IMR-90 (cell line): ENCODE data around the gene SCG5. TPM values are rescaled to one million over a fixed set of nuclear protein-coding genes. Genes with fewer than 3 reads are reported as not detected.
A peak's percentile ranks its signal among the peaks of the same experiment; 100 is the strongest.

Source experiments
- ATAC-seq: fragments of 200-7000 bp; cut with Tn5 transposase; 2 replicates; pipeline ENCODE4 v1.9.1; 2020; ENCODE audit warnings: low read depth, mild to moderate bottlenecking, moderate library complexity
- BruUV-seq: library from RNA; stranded (reverse); fragments of 400-500 nt; replicated peaks from 2 replicates; lab custom pipeline; 2021; lab: Mats Ljungman, UMichigan
- CTCF ChIA-PET: fragments of 300-600 bp; formaldehyde crosslinking; extraction: SDS; loops from one replicate; lab custom pipeline; 2021; ENCODE audit warnings: antibody characterized with exemption; lab: Yijun Ruan, JAX
- POLR2A ChIA-PET: fragments of 300-600 bp; sonication (Branson Sonifier 250); formaldehyde crosslinking; loops from one replicate; lab custom pipeline; 2022; ENCODE audit warnings: antibody characterized with exemption; ENCODE audit not compliant: unreplicated experiment; lab: Charles Lee
- DNase-seq: peaks from one replicate; pipeline ENCODE4 v3.0.0; 2013
- H2AFZ ChIP-seq: replicated peaks from 2 replicates; pipeline ENCODE3; 2013; ENCODE audit warnings: low read length, mild to moderate bottlenecking; ENCODE audit not compliant: poor library complexity
- H2AK5ac ChIP-seq: 2 replicates; pipeline ENCODE4 v1.6.1; 2013; ENCODE audit warnings: low read depth, low read length, inconsistent platforms
- H2AK9ac ChIP-seq: replicated peaks from 2 replicates; pipeline ENCODE3; 2013; ENCODE audit warnings: mild to moderate bottlenecking, low read depth, low read length, moderate library complexity; ENCODE audit not compliant: poor library complexity
- H2BK120ac ChIP-seq: 2 replicates; pipeline ENCODE4 v1.6.1; 2013; ENCODE audit warnings: low read depth, low read length, inconsistent platforms
- H2BK15ac ChIP-seq: 3 replicates; pipeline ENCODE4 v1.6.1; 2013; ENCODE audit warnings: low read depth, low read length, inconsistent platforms
- H2BK20ac ChIP-seq: 2 replicates; pipeline ENCODE4 v1.6.1; 2013; ENCODE audit warnings: low read depth, mild to moderate bottlenecking, inconsistent platforms, low read length, moderate library complexity
- H2BK5ac ChIP-seq: 2 replicates; pipeline ENCODE4 v1.6.1; 2013; ENCODE audit warnings: mild to moderate bottlenecking, low read depth, low read length, inconsistent platforms; ENCODE audit not compliant: poor library complexity, severe bottlenecking
- H3K14ac ChIP-seq: replicated peaks from 2 replicates; pipeline ENCODE4 v1.6.1; 2013; ENCODE audit warnings: low read depth, low read length, inconsistent platforms
- H3K18ac ChIP-seq: 2 replicates; pipeline ENCODE4 v1.6.1; 2013; ENCODE audit warnings: low read depth, low read length, control low read depth
- H3K23ac ChIP-seq: 2 replicates; pipeline ENCODE4 v1.6.1; 2013; ENCODE audit warnings: low read depth, low read length, inconsistent platforms
- H3K27ac ChIP-seq: 2 replicates; pipeline ENCODE4 v1.5.1; 2013; ENCODE audit warnings: mild to moderate bottlenecking, control low read depth, low read length; ENCODE audit not compliant: insufficient read depth
- H3K27me3 ChIP-seq: 2 replicates; pipeline ENCODE4 v1.6.1; 2013; ENCODE audit warnings: low read length; ENCODE audit not compliant: control insufficient read depth, insufficient read depth
- H3K36me3 ChIP-seq: 2 replicates; pipeline ENCODE4 v1.6.1; 2013; ENCODE audit warnings: low read length, mixed read lengths; ENCODE audit not compliant: control insufficient read depth, insufficient read depth
- H3K4ac ChIP-seq: 2 replicates; pipeline ENCODE4 v1.6.1; 2013; ENCODE audit warnings: low read depth, low read length, inconsistent platforms
- H3K4me1 ChIP-seq: 2 replicates; pipeline ENCODE4 v1.6.1; 2013; ENCODE audit warnings: low read length, mixed read lengths; ENCODE audit not compliant: control insufficient read depth, insufficient read depth
- H3K4me2 ChIP-seq: 2 replicates; pipeline ENCODE4 v1.6.1; 2013; ENCODE audit warnings: low read depth, mild to moderate bottlenecking, control low read depth, low read length, moderate library complexity
- H3K4me3 ChIP-seq: 2 replicates; pipeline ENCODE4 v1.5.1; 2013; ENCODE audit warnings: low read depth, mild to moderate bottlenecking, control low read depth, low read length, moderate library complexity; ENCODE audit not compliant: insufficient read depth
- H3K56ac ChIP-seq: 2 replicates; pipeline ENCODE4 v1.6.1; 2013; ENCODE audit warnings: low read length, inconsistent platforms; ENCODE audit not compliant: insufficient read depth; ENCODE audit errors: extremely low read depth
- H3K79me1 ChIP-seq, 2 experiments: 2 replicates each; pipeline ENCODE4 v1.6.1; 2013; ENCODE audit warnings: low read length in 2 of 2, inconsistent platforms in 1 of 2, low read depth in 1 of 2
- H3K9ac ChIP-seq: 2 replicates; pipeline ENCODE4 v1.6.1; 2013; ENCODE audit warnings: low read depth, low read length, control low read depth
- H3K9me1 ChIP-seq: 2 replicates; pipeline ENCODE4 v1.6.1; 2013; ENCODE audit warnings: low read length, inconsistent platforms; ENCODE audit not compliant: insufficient read depth
- H3K9me3 ChIP-seq: 2 replicates; pipeline ENCODE4 v1.6.1; 2013; ENCODE audit warnings: low read length; ENCODE audit not compliant: control insufficient read depth, insufficient read depth
- H4K20me1 ChIP-seq: 2 replicates; pipeline ENCODE4 v1.6.1; 2013; ENCODE audit warnings: low read length, inconsistent platforms; ENCODE audit not compliant: insufficient read depth
- H4K5ac ChIP-seq: 2 replicates; pipeline ENCODE4 v1.6.1; 2013; ENCODE audit warnings: mild to moderate bottlenecking, low read depth, low read length, control low read depth
- H4K8ac ChIP-seq, 2 experiments: 2 replicates each; pipeline ENCODE4 v1.6.1; 2013; ENCODE audit warnings: low read depth in 2 of 2, low read length in 2 of 2, control low read depth in 1 of 2, inconsistent platforms in 1 of 2
- H4K91ac ChIP-seq: 2 replicates; pipeline ENCODE4 v1.6.1; 2013; ENCODE audit warnings: low read depth, low read length, inconsistent platforms; ENCODE audit not compliant: insufficient read depth
- CEBPB ChIP-seq: IDR thresholded peaks from 2 replicates; pipeline ENCODE4 v1.6.1; 2012; ENCODE audit warnings: low read depth, low read length, improper control_type of control experiment
- FOS ChIP-seq: fragments of 150-350 bp; IDR thresholded peaks from 2 replicates; pipeline ENCODE4 v1.6.1; 2016; ENCODE audit warnings: low read depth, low read length
- WGBS, 2 experiments: methylation state at CpG; one replicate each; pipeline versions ENCODE4 v1.1.5 to v1.1.7; 2013; ENCODE audit warnings: missing lambda C conversion rate in 2 of 2; ENCODE audit not compliant: insufficient read length in 1 of 2; ENCODE audit errors: extremely low coverage in 2 of 2; 5-methylcytosine and 5-hydroxymethylcytosine counted together
- dilution Hi-C: fragments of 300-500 bp; cut with HindIII; formaldehyde crosslinking; loops from one replicate; pipeline ENCODE4 v1.14.3; 2018; ENCODE audit warnings: low sequenced_read_pairs; ENCODE audit not compliant: unreplicated experiment
- in situ Hi-C: fragments of 300-500 bp; cut with MboI; formaldehyde crosslinking; loops from 3 replicates; pipeline ENCODE4 v1.14.3; 2019; ENCODE audit warnings: low sequenced_read_pairs, inconsistent platforms, mixed read lengths
- intact Hi-C: fragments of 100-400 bp; cut with micrococcal nuclease; formaldehyde crosslinking; loops from 2 replicates; pipeline ENCODE4 v1.10.0; 2022
- polyA plus RNA-seq, 3 experiments: library from polyadenylated mRNA; depleted of rRNA; stranded (reverse); fragments of >200 nt; gene quantifications; 2 replicates each; pipeline ENCODE4 v1.2.3, GENCODE V29; 2012; ENCODE audit warnings: low replicate concordance in 1 of 3
- total RNA-seq: library from RNA; depleted of rRNA; stranded (reverse); fragments of >200 nt; gene quantifications from 2 replicates; pipeline ENCODE4 v1.2.3, GENCODE V29; 2012

Gene SCG5
- total and polyA plus RNA-seq, 2 of the 4 experiments (the other 2 are of a cell fraction) = 7.9 to 16.8 TPM

GRCh38 chr15:32637704-32638103, 3.8 kb upstream of the SCG5 start:
- no peak overlapping the region for H2AK9ac ChIP-seq
- H3K27me3 ChIP-seq = no peaks in the 10 kb centered on the region
- H3K4ac ChIP-seq = no peak overlapping the region
- DNase-seq (no peak), ATAC-seq (no peak)
- H3K9me1 ChIP-seq = 0 out of 2 replicates have a peak, but pooled peaks cover 3% of the 10 kb centered on the region
- H2BK15ac ChIP-seq = no peak overlapping the region
- H3K79me1 ChIP-seq = peaks cover 18% of the 10 kb centered on the region in 2 experiments
- no peak overlapping the region for H2AK5ac ChIP-seq
- no peak overlapping the region for H2BK120ac ChIP-seq
- H3K9ac ChIP-seq = no peak overlapping the region
- H4K8ac ChIP-seq = no peak overlapping the region
- H3K4me2 ChIP-seq = no peak overlapping the region
- WGBS, 2 experiments = no CpG with 5 or more reads among the region's 1 CpG
- H3K4me3 ChIP-seq = no peak overlapping the region
- in situ Hi-C loops = no loop called here
- no peak overlapping the region for H2BK20ac ChIP-seq
- H3K27ac ChIP-seq = no peak overlapping the region
- no peak overlapping the region for H3K14ac ChIP-seq
- no peak overlapping the region for H2AFZ ChIP-seq
- H3K56ac ChIP-seq = no peak overlapping the region
- dilution Hi-C loops = no loop called here
- POLR2A ChIA-PET = no interaction called here
- TF ChIP-seq FOS (no peak), CEBPB (peak; percentile 14; the same call in 1 of the 2 replicates)
- H2BK5ac ChIP-seq = no peak overlapping the region
- no peak overlapping the region for H3K23ac ChIP-seq
- intact Hi-C loops = no loop called here
- H3K9me3 ChIP-seq = no peaks in the 10 kb centered on the region
- no peaks in the 10 kb centered on the region for H4K20me1 ChIP-seq
- H3K18ac ChIP-seq = no peak overlapping the region
- no TSS peak for BruUV-seq
- CTCF ChIA-PET = interaction anchor here (1.0 kb wide), 1 partner anchor 12 kb away, joined by 4 read pairs; no protein-coding TSS in a partner anchor
- H4K5ac ChIP-seq = no peak overlapping the region
- H3K36me3 ChIP-seq = peaks cover 4% of the 10 kb centered on the region; the same call in 1 of the 2 replicates
- H3K4me1 ChIP-seq = peaks cover 6% of the 10 kb centered on the region
- H4K91ac ChIP-seq = no peak overlapping the region
